Lung (tissue), 12 donors: ENCODE measurements around the gene NET1. TPM values are rescaled to one million over a fixed set of nuclear protein-coding genes. Genes with fewer than 3 reads are reported as not detected.

ENCODE experiments used
- ATAC-seq: fragments of 200-7000 bp; cut with Tn5 transposase; one replicate; pipeline ENCODE4 v1.9.1; 2020; ENCODE audit warnings: moderate number of reproducible peaks; ENCODE audit not compliant: insufficient read depth, low FRiP score
- DNase-seq, 3 donors: peaks; one replicate each; pipeline ENCODE4 v3.0.0-alpha.2; 2013 to 2017
- H3K27ac ChIP-seq, 2 donors: one replicate each; pipeline ENCODE4 v1.5.1; 2013; ENCODE audit warnings: mild to moderate bottlenecking in 2 of 2, moderate library complexity in 2 of 2, control low read depth in 1 of 2, inconsistent platforms in 1 of 2, low read depth in 1 of 2, low read length in 1 of 2
- H3K27me3 ChIP-seq, 3 donors: one replicate each; pipeline ENCODE4 v1.5.1; 2013; ENCODE audit warnings: low read length in 2 of 3; ENCODE audit not compliant: control insufficient read depth in 3 of 3, insufficient read depth in 3 of 3
- H3K36me3 ChIP-seq, 4 donors: one replicate each; pipeline ENCODE4 v1.5.1; 2013; ENCODE audit warnings: low read length in 4 of 4, mild to moderate bottlenecking in 1 of 4, moderate library complexity in 1 of 4; ENCODE audit not compliant: control insufficient read depth in 4 of 4, insufficient read depth in 4 of 4
- H3K4me1 ChIP-seq, 5 donors: one replicate each; pipeline ENCODE4 v1.5.1; 2013; ENCODE audit warnings: low read length in 5 of 5, mild to moderate bottlenecking in 2 of 5, moderate library complexity in 1 of 5; ENCODE audit not compliant: control insufficient read depth in 5 of 5, insufficient read depth in 5 of 5
- H3K4me3 ChIP-seq: one replicate; pipeline ENCODE4 v1.5.1; 2013; ENCODE audit warnings: mild to moderate bottlenecking, control low read depth, moderate library complexity
- H3K9ac ChIP-seq, 2 donors: one replicate each; pipeline ENCODE4 v1.5.1; 2013; ENCODE audit warnings: low read length in 2 of 2, control low read depth in 1 of 2; ENCODE audit not compliant: insufficient read depth in 1 of 2
- H3K9me3 ChIP-seq, 4 donors: one replicate each; pipeline ENCODE4 v1.5.1; 2013; ENCODE audit warnings: low read length in 3 of 4, mild to moderate bottlenecking in 1 of 4, moderate library complexity in 1 of 4; ENCODE audit not compliant: control insufficient read depth in 4 of 4, insufficient read depth in 3 of 4
- WGBS, 2 donors: extraction: QIAGEN DNeasy Blood & Tissue Kit; methylation state at CpG; one replicate each; pipeline ENCODE4 v1.1.7; 2013; 5-methylcytosine and 5-hydroxymethylcytosine counted together
- polyA plus RNA-seq, 2 donors: library from polyadenylated mRNA; stranded (reverse); fragments of 200-250 nt; gene quantifications; one replicate each; pipeline ENCODE4 v1.2.1, GENCODE V29; 2013
- total RNA-seq, 2 donors: library from RNA; depleted of rRNA in 1 of 2; stranded (reverse); fragments of >200 nt in 1 of 2; gene quantifications; one replicate each; pipeline ENCODE4 v1.2.1, GENCODE V29; 2014 to 2021
- TF ChIP-seq, protein P1 (sequence below): IDR thresholded peaks from 2 replicates; pipeline ENCODE4 v1.5.1; 2012; ENCODE audit warnings: mild to moderate bottlenecking; ENCODE audit errors: control extremely low read depth, extremely low read depth
- donor health status: control.
- donor health status: control.
- donor health status: Bipolar disorder and iron deficiency.
- donor health status: healthy.
- donor health status: DM: yes; HTN: yes; CAD: no.

NET1 gene
- total and polyA plus RNA-seq, 4 donors = 17.4 to 98.7 (median 35.9) TPM

DNA sequence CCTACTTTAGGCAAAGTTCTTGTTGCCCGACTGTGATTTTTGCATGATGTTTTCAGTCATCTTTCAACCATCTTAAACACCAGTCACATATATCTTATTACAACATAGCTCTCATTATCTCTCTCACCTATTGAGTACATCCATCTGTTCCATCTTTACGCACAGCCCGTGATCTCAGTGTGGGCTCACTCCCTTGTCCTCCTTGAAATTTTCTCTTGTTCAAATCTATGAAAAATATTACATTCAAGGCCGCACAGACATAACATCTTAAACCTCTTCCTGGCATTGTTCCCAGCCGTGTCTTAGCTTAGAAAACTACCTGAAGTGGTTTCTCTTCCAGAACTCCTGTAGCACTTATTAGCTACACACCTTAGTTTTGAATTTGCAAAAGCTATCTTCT is 32.6 kb downstream of the NET1 start:
- DNase-seq = peak in 1 of 3 donors; percentile 42
- Histone ChIP-seq H3K27me3 (no peaks in the 10 kb centered on the region), H3K36me3 (no peaks in the 10 kb centered on the region), H3K9ac (no peak overlapping the region), H3K4me1 (peaks cover 0 to 12% (median 2%) of the 10 kb centered on the region in 5 donors), H3K9me3 (peaks cover 0 to 2% (median 0%) of the 10 kb centered on the region in 4 donors), H3K4me3 (no peak overlapping the region), H3K27ac (no peak overlapping the region)
- no peak for ATAC-seq
- TF ChIP-seq, protein P1, sequence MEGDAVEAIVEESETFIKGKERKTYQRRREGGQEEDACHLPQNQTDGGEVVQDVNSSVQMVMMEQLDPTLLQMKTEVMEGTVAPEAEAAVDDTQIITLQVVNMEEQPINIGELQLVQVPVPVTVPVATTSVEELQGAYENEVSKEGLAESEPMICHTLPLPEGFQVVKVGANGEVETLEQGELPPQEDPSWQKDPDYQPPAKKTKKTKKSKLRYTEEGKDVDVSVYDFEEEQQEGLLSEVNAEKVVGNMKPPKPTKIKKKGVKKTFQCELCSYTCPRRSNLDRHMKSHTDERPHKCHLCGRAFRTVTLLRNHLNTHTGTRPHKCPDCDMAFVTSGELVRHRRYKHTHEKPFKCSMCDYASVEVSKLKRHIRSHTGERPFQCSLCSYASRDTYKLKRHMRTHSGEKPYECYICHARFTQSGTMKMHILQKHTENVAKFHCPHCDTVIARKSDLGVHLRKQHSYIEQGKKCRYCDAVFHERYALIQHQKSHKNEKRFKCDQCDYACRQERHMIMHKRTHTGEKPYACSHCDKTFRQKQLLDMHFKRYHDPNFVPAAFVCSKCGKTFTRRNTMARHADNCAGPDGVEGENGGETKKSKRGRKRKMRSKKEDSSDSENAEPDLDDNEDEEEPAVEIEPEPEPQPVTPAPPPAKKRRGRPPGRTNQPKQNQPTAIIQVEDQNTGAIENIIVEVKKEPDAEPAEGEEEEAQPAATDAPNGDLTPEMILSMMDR = no peak
- 79 to 89% methylated on average over 5 of the region's 5 CpGs for WGBS, 2 donors

DNA sequence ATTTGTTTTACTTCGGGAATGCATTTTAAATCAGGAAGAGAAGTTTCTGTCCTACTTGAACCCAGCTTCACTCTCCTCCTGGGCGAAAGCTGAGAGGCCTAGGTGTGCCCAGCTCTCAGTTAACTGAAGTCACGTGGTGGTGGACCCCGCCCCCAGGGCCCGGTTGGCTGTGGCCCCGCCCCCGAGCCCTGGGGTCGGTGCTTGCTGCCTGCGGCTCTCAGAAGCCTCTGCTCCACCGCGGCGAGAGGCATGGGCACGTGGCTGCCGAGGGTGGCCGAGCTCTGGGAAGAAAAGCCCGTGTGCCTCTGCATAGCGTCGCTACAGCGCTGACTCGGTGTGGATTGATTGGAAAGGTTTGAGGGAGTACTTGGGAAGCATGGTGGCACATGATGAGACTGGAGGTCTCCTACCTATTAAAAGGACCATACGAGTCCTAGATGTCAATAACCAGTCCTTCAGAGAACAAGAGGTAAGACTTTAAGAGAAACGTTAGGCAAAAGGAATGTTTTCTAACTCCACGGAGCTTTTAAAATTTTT is 34.1 kb downstream of the NET1 start:
- ATAC-seq (peak; percentile 94), DNase-seq (peak; percentile 85 to 91 (median 90))
- Histone ChIP-seq H3K36me3 (no peaks in the 10 kb centered on the region), H3K9me3 (no peaks in the 10 kb centered on the region), H3K9ac (peak overlapping the region; percentile 73 to 75), H3K27ac (peak overlapping the region in 1 of 2 donors; percentile 85), H3K27me3 (no peaks in the 10 kb centered on the region), H3K4me1 (peaks cover 0 to 14% (median 2%) of the 10 kb centered on the region in 5 donors), H3K4me3 (peak overlapping the region; percentile 16)
- TF ChIP-seq, protein P1 = no peak
- WGBS, 2 donors = 4 to 6% methylated on average over 23 of the region's 23 CpGs

DNA sequence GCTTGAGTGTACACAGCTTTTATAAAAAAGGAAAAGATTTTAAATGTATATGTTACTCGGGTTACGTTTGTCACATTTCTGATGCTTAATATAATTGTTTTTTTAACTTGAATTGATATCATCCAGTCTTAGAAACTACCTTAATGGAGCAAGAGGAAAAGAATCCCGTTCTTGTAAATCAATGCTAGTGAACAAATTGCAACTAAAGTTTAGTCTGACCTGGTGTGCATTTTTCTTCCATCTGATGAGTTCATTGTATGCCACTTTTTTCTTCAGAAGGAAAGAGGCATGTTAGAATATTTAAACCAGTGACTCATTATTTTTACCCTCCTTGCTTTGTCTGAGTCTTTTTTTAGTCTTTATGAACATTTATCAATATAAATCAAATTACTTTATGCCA is 34.7 kb downstream of the NET1 start:
- Histone ChIP-seq H3K36me3 (no peaks in the 10 kb centered on the region), H3K27me3 (no peaks in the 10 kb centered on the region), H3K27ac (no peak overlapping the region), H3K4me3 (no peak overlapping the region), H3K4me1 (peaks cover 0 to 14% (median 2%) of the 10 kb centered on the region in 5 donors), H3K9me3 (no peaks in the 10 kb centered on the region), H3K9ac (peak overlapping the region; percentile 75 to 87)
- ATAC-seq (no peak), DNase-seq (peak in 2 of 3 donors; percentile 33 to 45)
- 21 to 28% methylated on average over 3 of the region's 3 CpGs for WGBS, 2 donors
- TF ChIP-seq, protein P1 = no peak
